MM.1S (cell line): ENCODE results near the gene DBNDD2.

Experiments
- CTCF ChIP-seq: fragments of 300-600 bp; sonication (generic); IDR thresholded peaks from 2 replicates; pipeline ENCODE4 v1.5.1; 2016; ENCODE audit warnings: antibody characterized with exemption, low read length, mixed read lengths
- EZH2 ChIP-seq: fragments of 300-600 bp; sonication (generic); optimal IDR thresholded peaks from 2 replicates; pipeline ENCODE3; 2017; ENCODE audit warnings: low read depth, mild to moderate bottlenecking, antibody characterized with exemption, low read length, mixed read lengths

- TF ChIP-seq CTCF (no peak), EZH2 (no peak)
Observed at GRCh38 chr20:45441746-45442145, 33.7 kb downstream of the DBNDD2 start.
